HG02943 (cell line): Measurements from ENCODE around the gene KCNC3.

Experiments used
- ATAC-seq: cut with Tn5 transposase; IDR thresholded peaks from one replicate; pipeline ENCODE4 v1.9.1; 2021; ENCODE audit warnings: mild to moderate bottlenecking, low read depth, moderate library complexity; ENCODE audit not compliant: unreplicated experiment

Gene KCNC3

GRCh38 chr19:50312967-50313811, 16.0 kb downstream of the KCNC3 start:
- no peak for ATAC-seq

- no peak for ATAC-seq
These were observed 17.2 kb downstream of the KCNC3 start for GRCh38 chr19:50311723-50312635.

GRCh38 chr19:50310759-50311465, 18.3 kb downstream of the KCNC3 start:
- no peak for ATAC-seq

- no peak for ATAC-seq
These were observed 19.6 kb downstream of the KCNC3 start for GRCh38 chr19:50309396-50310125.

GRCh38 chr19:50308991-50309390, 20.2 kb downstream of the KCNC3 start:
- no peak for ATAC-seq

- no peak for ATAC-seq
These were observed 25.6 kb downstream of the KCNC3 start for GRCh38 chr19:50303558-50303957.

- ATAC-seq, result no peak
These were observed 27.6 kb downstream of the KCNC3 start for GRCh38 chr19:50301607-50301971.

GRCh38 chr19:50300814-50301606, 28.2 kb downstream of the KCNC3 start:
- no peak for ATAC-seq

- no peak for ATAC-seq
These were observed 29.1 kb downstream of the KCNC3 start for GRCh38 chr19:50300051-50300450.

- no peak for ATAC-seq
These were observed 35.7 kb downstream of the KCNC3 start for GRCh38 chr19:50293263-50294004.

- ATAC-seq, result no peak
These were observed 36.9 kb downstream of the KCNC3 start for GRCh38 chr19:50292216-50292827.

- ATAC-seq, result no peak
These were observed 38.4 kb downstream of the KCNC3 start for GRCh38 chr19:50290775-50291174.

- no peak for ATAC-seq
These were observed 39.2 kb downstream of the KCNC3 start for GRCh38 chr19:50290011-50290410.

- no peak for ATAC-seq
These were observed 40.2 kb downstream of the KCNC3 start for GRCh38 chr19:50288954-50289353.

GRCh38 chr19:50287331-50287730, 41.8 kb downstream of the KCNC3 start:
- no peak for ATAC-seq

GRCh38 chr19:50286443-50286842, 42.7 kb downstream of the KCNC3 start:
- no peak for ATAC-seq

GRCh38 chr19:50285833-50286232, 43.3 kb downstream of the KCNC3 start:
- no peak for ATAC-seq

- ATAC-seq, result no peak
These were observed 47.7 kb downstream of the KCNC3 start for GRCh38 chr19:50281491-50281890.
